Liver (tissue), 9 donors: ENCODE measurements around the gene SLC44A2. TPM values are rescaled to one million over a fixed set of nuclear protein-coding genes. Genes with fewer than 3 reads are reported as not detected.
"Not testable (repeated sequence)": the region's sequence is repeated elsewhere in the genome, so short reads cannot be mapped to it uniquely, and the experiment has no call there.

Experiments used
- DNase-seq: peaks from one replicate; pipeline ENCODE4 v3.0.0-alpha.2; 2017; ENCODE audit warnings: low spot score
- H3K27ac ChIP-seq, 2 donors: one replicate each; pipeline ENCODE4 v1.7.0; 2013; ENCODE audit warnings: inconsistent platforms in 2 of 2, low read length in 2 of 2, control low read depth in 1 of 2, low read depth in 1 of 2, mild to moderate bottlenecking in 1 of 2
- H3K27me3 ChIP-seq, 4 donors: one replicate each; pipeline versions ENCODE4 v1.6.1 to v1.7.0; 2013; ENCODE audit warnings: low read length in 3 of 4, inconsistent platforms in 1 of 4, mild to moderate bottlenecking in 1 of 4, moderate library complexity in 1 of 4; ENCODE audit not compliant: control insufficient read depth in 4 of 4, insufficient read depth in 4 of 4
- H3K36me3 ChIP-seq, 4 donors: one replicate each; pipeline versions ENCODE4 v1.6.1 to v1.7.0; 2013; ENCODE audit warnings: low read length in 3 of 4, mild to moderate bottlenecking in 3 of 4, low read depth in 1 of 4, moderate library complexity in 1 of 4; ENCODE audit not compliant: control insufficient read depth in 4 of 4, insufficient read depth in 3 of 4
- H3K4me1 ChIP-seq, 4 donors: one replicate each; pipeline versions ENCODE4 v1.6.1 to v1.7.0; 2013; ENCODE audit warnings: low read length in 3 of 4, mild to moderate bottlenecking in 3 of 4, moderate library complexity in 1 of 4; ENCODE audit not compliant: control insufficient read depth in 4 of 4, insufficient read depth in 4 of 4
- H3K4me3 ChIP-seq, 3 donors: one replicate each; pipeline versions ENCODE4 v1.6.1 to v1.7.0; 2013; ENCODE audit warnings: low read length in 3 of 3, control low read depth in 1 of 3, low read depth in 1 of 3, mild to moderate bottlenecking in 1 of 3
- H3K9ac ChIP-seq, 2 donors: one replicate each; pipeline ENCODE4 v1.7.0; 2013; ENCODE audit warnings: low read length in 2 of 2, mild to moderate bottlenecking in 2 of 2, moderate library complexity in 2 of 2, control low read depth in 1 of 2, low read depth in 1 of 2
- H3K9me3 ChIP-seq, 4 donors: one replicate each; pipeline versions ENCODE4 v1.6.1 to v1.7.0; 2013; ENCODE audit warnings: low read length in 3 of 4; ENCODE audit not compliant: control insufficient read depth in 4 of 4
- ATF3 ChIP-seq: IDR thresholded peaks from 2 replicates; pipeline ENCODE4 v1.6.1; 2016; ENCODE audit warnings: antibody characterized with exemption
- EGR1 ChIP-seq, 2 donors: IDR thresholded peaks; 2 replicates each; pipeline ENCODE4 v1.6.1; 2016 to 2018; ENCODE audit warnings: antibody characterized with exemption in 2 of 2, low read depth in 2 of 2
- FOXA1 ChIP-seq: IDR thresholded peaks from 2 replicates; pipeline ENCODE4 v1.6.1; 2016; ENCODE audit warnings: antibody characterized with exemption
- FOXA2 ChIP-seq: IDR thresholded peaks from 2 replicates; pipeline ENCODE4 v1.6.1; 2016; ENCODE audit warnings: antibody characterized with exemption
- GABPA ChIP-seq, 2 donors: IDR thresholded peaks in 1 of 2; conservative IDR thresholded peaks in 1 of 2; 2 replicates each; pipeline ENCODE4 v1.6.1; 2016; ENCODE audit warnings: antibody characterized with exemption in 2 of 2, mild to moderate bottlenecking in 1 of 2, moderate library complexity in 1 of 2
- HNF4A ChIP-seq, 2 donors: conservative IDR thresholded peaks; 2 replicates each; pipeline ENCODE4 v1.6.1; 2016; ENCODE audit warnings: antibody characterized with exemption in 2 of 2, mild to moderate bottlenecking in 2 of 2
- JUND ChIP-seq, 2 donors: IDR thresholded peaks; 2 replicates each; pipeline ENCODE4 v1.6.1; 2016; ENCODE audit warnings: antibody characterized with exemption in 2 of 2
- NR2F2 ChIP-seq: IDR thresholded peaks from 2 replicates; pipeline ENCODE4 v1.6.1; 2016; ENCODE audit warnings: antibody characterized with exemption
- RAD21 ChIP-seq, 2 donors: IDR thresholded peaks; 2 replicates each; pipeline ENCODE4 v1.6.1; 2016; ENCODE audit warnings: antibody characterized with exemption in 2 of 2, mild to moderate bottlenecking in 2 of 2
- REST ChIP-seq: IDR thresholded peaks from 2 replicates; pipeline ENCODE4 v1.6.1; 2016; ENCODE audit warnings: antibody characterized with exemption, mild to moderate bottlenecking
- RXRA ChIP-seq, 2 donors: IDR thresholded peaks; 2 replicates each; pipeline ENCODE4 v1.6.1; 2017 to 2018; ENCODE audit warnings: antibody characterized with exemption in 2 of 2, mild to moderate bottlenecking in 1 of 2
- SP1 ChIP-seq: IDR thresholded peaks from 2 replicates; pipeline ENCODE4 v1.6.1; 2018; ENCODE audit warnings: antibody characterized with exemption, mild to moderate bottlenecking
- TAF1 ChIP-seq: conservative IDR thresholded peaks from 2 replicates; pipeline ENCODE4 v1.6.1; 2016; ENCODE audit warnings: antibody characterized with exemption, mild to moderate bottlenecking
- YY1 ChIP-seq: IDR thresholded peaks from 2 replicates; pipeline ENCODE4 v1.6.1; 2016; ENCODE audit warnings: antibody characterized with exemption, mild to moderate bottlenecking
- ZBTB33 ChIP-seq: IDR thresholded peaks from 2 replicates; pipeline ENCODE4 v1.6.1; 2016; ENCODE audit warnings: antibody characterized with exemption
- WGBS: extraction: QIAGEN DNeasy Blood & Tissue Kit; methylation state at CpG from one replicate; pipeline ENCODE4 v1.1.7; 2013; 5-methylcytosine and 5-hydroxymethylcytosine counted together
- polyA plus RNA-seq, 2 donors: library from polyadenylated mRNA; stranded (reverse) in 1 of 2; unstranded in 1 of 2; fragments of 200-250 nt in 1 of 2; fragments of >200 nt in 1 of 2; fragmentation: Nextera tagmentation in 1 of 2; extraction: Ambion mirVana in 1 of 2; gene quantifications; one replicate each; pipeline versions ENCODE4 v1.2.1 to v1.2.3, GENCODE V29; 2013 to 2015
- total RNA-seq, 2 donors: library from RNA; depleted of rRNA; stranded (reverse); fragments of >200 nt; gene quantifications; one replicate each; pipeline ENCODE4 v1.2.3, GENCODE V29; 2014
- TF ChIP-seq, protein P1 (sequence below): IDR thresholded peaks from 2 replicates; pipeline ENCODE4 v1.6.1; 2016; ENCODE audit warnings: antibody characterized with exemption
- donor health status: healthy.
- donor health status: healthy.
- donor health status: healthy.
- donor health status: healthy.
- donor health status: healthy.

SLC44A2 gene
- total and polyA plus RNA-seq, 4 donors, result 12.0 to 21.6 (median 13.4) TPM

DNA sequence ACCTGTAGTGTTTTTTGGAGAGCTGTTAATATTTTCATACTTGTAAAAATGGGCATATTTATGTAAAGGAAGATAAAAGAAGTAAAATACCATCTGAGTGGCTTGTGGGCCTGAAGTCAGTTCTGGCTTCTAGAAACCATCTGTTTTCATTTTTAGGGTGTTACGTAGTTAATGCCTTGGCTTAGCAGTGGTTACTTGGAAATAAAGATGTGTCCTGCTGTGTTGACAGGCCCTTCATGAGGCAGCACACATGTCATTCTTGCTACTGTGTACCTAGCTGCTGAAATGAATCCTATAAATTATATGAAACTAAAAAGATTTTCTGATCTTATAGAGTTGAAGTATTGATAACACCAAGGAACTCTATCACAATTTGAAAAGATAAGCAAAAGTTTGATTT, 44.8 kb downstream of the SLC44A2 start:
- Histone ChIP-seq H3K9me3 (no peaks in the 10 kb centered on the region), H3K9ac (no peak overlapping the region), H3K27me3 (no peaks in the 10 kb centered on the region), H3K4me1 (peaks cover 0 to 19% (median 10%) of the 10 kb centered on the region in 4 donors), H3K4me3 (no peak overlapping the region), H3K27ac (no peak overlapping the region), H3K36me3 (peaks cover 3 to 26% (median 6%) of the 10 kb centered on the region in 4 donors)
- WGBS, result 88% methylated on average over 1 of the region's 1 CpG
- TF ChIP-seq FOXA1 (no peak), TAF1 (no peak), ZBTB33 (no peak), FOXA2 (no peak), YY1 (no peak), REST (no peak), HNF4A (conservative IDR thresholded peaks at IDR 0.05) (no peak), NR2F2 (no peak), JUND (IDR thresholded peaks at IDR 0.05) (no peak)
- TF ChIP-seq, protein P1, sequence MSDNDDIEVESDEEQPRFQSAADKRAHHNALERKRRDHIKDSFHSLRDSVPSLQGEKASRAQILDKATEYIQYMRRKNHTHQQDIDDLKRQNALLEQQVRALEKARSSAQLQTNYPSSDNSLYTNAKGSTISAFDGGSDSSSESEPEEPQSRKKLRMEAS, result no peak
- DNase-seq, result no peak

DNA sequence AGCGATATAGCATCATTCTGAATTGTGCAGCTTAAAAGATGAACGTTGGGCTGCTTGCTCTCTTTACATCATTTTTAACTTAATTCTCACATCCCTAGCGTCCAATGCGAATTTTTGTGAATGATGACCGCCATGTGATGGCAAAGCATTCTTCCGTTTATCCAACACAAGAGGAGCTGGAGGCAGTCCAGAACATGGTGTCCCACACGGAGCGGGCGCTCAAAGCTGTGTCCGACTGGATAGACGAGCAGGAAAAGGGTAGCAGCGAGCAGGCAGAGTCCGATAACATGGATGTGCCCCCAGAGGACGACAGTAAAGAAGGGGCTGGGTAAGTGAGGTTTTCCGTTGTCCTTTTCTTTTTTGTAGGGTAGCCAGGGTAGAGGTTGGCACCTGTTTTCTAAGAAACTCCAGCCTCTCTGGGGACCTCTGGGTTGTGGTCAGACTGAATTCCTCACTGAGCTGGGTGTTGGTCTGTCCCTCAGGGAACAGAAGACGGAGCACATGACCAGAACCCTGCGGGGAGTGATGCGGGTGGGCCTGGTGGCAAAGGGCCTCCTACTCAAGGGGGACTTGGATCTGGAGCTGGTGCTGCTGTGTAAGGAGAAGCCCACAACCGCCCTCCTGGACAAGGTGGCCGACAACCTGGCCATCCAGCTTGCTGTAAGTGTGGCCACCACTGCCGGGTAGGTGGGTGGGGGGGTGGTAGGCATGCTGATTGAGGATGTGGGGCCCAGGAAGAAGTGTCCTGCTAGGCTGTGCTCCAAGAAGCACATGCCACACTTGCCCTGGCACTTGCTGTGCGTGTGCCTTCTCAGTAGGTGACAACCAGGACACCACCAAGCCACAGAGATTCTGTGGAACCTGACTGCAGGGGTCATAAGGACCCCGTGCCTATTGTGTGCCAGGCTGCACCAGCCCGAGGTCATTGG, 45.8 kb downstream of the SLC44A2 start:
- no peaks in the 10 kb centered on the region for H3K9me3 ChIP-seq
- WGBS, result 91% methylated on average over 24 of the region's 24 CpGs
- no peak for DNase-seq
- TF ChIP-seq FOXA2, result no peak
- no peak for TF ChIP-seq NR2F2
- TF ChIP-seq RXRA (IDR thresholded peaks at IDR 0.05), result no peak
- no peak for TF ChIP-seq RAD21 (IDR thresholded peaks at IDR 0.05)
- no peak for TF ChIP-seq SP1
- TF ChIP-seq, protein P1, result no peak
- no peak for TF ChIP-seq ZBTB33
- no peak for TF ChIP-seq EGR1 (IDR thresholded peaks at IDR 0.05; ENCODE audit: low read depth in 2 of 2)
- no peak for TF ChIP-seq ATF3
- TF ChIP-seq GABPA (IDR thresholded peaks at IDR 0.05 in 1 of 2, conservative IDR thresholded peaks at IDR 0.05 in 1 of 2), result no peak
- TF ChIP-seq JUND (IDR thresholded peaks at IDR 0.05), result no peak
- H3K27ac ChIP-seq, result no peak overlapping the region
- peaks cover 3 to 19% (median 10%) of the 10 kb centered on the region in 4 donors for H3K4me1 ChIP-seq
- H3K4me3 ChIP-seq, result no peak overlapping the region
- H3K36me3 ChIP-seq, result peaks cover 3 to 26% (median 6%) of the 10 kb centered on the region in 4 donors
- H3K27me3 ChIP-seq, result no peaks in the 10 kb centered on the region
- H3K9ac ChIP-seq, result no peak overlapping the region

- H3K9me3 ChIP-seq, H3K4me3 ChIP-seq, H3K27ac ChIP-seq, DNase-seq, H3K9ac ChIP-seq, H3K27me3 ChIP-seq: not testable (repeated sequence)
- Histone ChIP-seq H3K4me1 (peaks cover 3 to 21% (median 11%) of the 10 kb centered on the region in 4 donors), H3K36me3 (peaks cover 2 to 26% (median 6%) of the 10 kb centered on the region in 4 donors)
- 97% methylated on average over 3 of the region's 3 CpGs for WGBS
Observed at GRCh38 chr19:10671922-10672321, 46.6 kb downstream of the SLC44A2 start.
